ENCODE data around the gene FAM131C.
"Not testable (repeated sequence)": the region's sequence is repeated elsewhere in the genome, so short reads cannot be mapped to it uniquely, and the experiment has no call there.

FAM131C gene

GRCh38 chr1:16029288-16029687, 44.2 kb downstream of the FAM131C start:
- no peak for DNase-seq

- not testable (repeated sequence) for DNase-seq
Observed at GRCh38 chr1:16029003-16029268, 44.5 kb downstream of the FAM131C start.

GRCh38 chr1:16028237-16029002, 45.0 kb downstream of the FAM131C start:
- DNase-seq: no peak

GRCh38 chr1:16026723-16027484, 46.5 kb downstream of the FAM131C start:
- DNase-seq: no peak

- DNase-seq: not testable (repeated sequence)
Observed at GRCh38 chr1:16026302-16026701, 47.1 kb downstream of the FAM131C start.

- DNase-seq: no peak
Observed at GRCh38 chr1:16023050-16023653, 50.3 kb downstream of the FAM131C start.

GRCh38 chr1:16022393-16022792, 51.1 kb downstream of the FAM131C start:
- no peak for DNase-seq

GRCh38 chr1:16021681-16022080, 51.8 kb downstream of the FAM131C start, which contains the start of gene CLCNKA:
TSS of gene CLCNKA (plus strand) at chr1:16022036. CDS start at chr1:16022620, 584 bp downstream.
- no peak for DNase-seq

GRCh38 chr1:16020878-16021277, 52.6 kb downstream of the FAM131C start:
- not testable (repeated sequence) for DNase-seq

- DNase-seq: no peak
Observed at GRCh38 chr1:16020325-16020724, 53.1 kb downstream of the FAM131C start.

GRCh38 chr1:16019644-16020277, 53.7 kb downstream of the FAM131C start:
- DNase-seq: no peak

GRCh38 chr1:16018749-16019643, 54.5 kb downstream of the FAM131C start:
- no peak for DNase-seq

- DNase-seq: no peak
Observed at GRCh38 chr1:16018308-16018707, 55.1 kb downstream of the FAM131C start.

GRCh38 chr1:16017461-16018303, 55.8 kb downstream of the FAM131C start, which contains the start of gene HSPB7:
TSS of gene HSPB7 (minus strand) at chr1:16018043. CDS start at chr1:16017963, 80 bp downstream.
- DNase-seq: no peak

GRCh38 chr1:16017076-16017460, 56.4 kb downstream of the FAM131C start:
- no peak for DNase-seq

GRCh38 chr1:16015960-16016901, 57.2 kb downstream of the FAM131C start:
- DNase-seq: no peak

GRCh38 chr1:16015491-16015890, 58.0 kb downstream of the FAM131C start:
- DNase-seq: no peak

GRCh38 chr1:16014509-16015482, 58.7 kb downstream of the FAM131C start:
- DNase-seq: no peak

GRCh38 chr1:16013908-16014258, 59.6 kb downstream of the FAM131C start:
- no peak for DNase-seq
